Pulmonary artery endothelial cell (primary cell): ENCODE data around the gene ASRGL1. TPM values are rescaled to one million over a fixed set of nuclear protein-coding genes. Genes with fewer than 3 reads are reported as not detected.

Experiments
- DNase-seq: peaks from one replicate; pipeline ENCODE4 v3.0.0-alpha.2; 2011; ENCODE audit warnings: low read depth, low spot score
- total RNA-seq: library from RNA; depleted of rRNA; stranded (reverse); fragments of >200 nt; gene quantifications from 2 replicates; pipeline ENCODE4 v1.2.3, GENCODE V29; 2014

Gene ASRGL1
- total RNA-seq, 1 donor from 2014 or later: 62.6 TPM

DNA sequence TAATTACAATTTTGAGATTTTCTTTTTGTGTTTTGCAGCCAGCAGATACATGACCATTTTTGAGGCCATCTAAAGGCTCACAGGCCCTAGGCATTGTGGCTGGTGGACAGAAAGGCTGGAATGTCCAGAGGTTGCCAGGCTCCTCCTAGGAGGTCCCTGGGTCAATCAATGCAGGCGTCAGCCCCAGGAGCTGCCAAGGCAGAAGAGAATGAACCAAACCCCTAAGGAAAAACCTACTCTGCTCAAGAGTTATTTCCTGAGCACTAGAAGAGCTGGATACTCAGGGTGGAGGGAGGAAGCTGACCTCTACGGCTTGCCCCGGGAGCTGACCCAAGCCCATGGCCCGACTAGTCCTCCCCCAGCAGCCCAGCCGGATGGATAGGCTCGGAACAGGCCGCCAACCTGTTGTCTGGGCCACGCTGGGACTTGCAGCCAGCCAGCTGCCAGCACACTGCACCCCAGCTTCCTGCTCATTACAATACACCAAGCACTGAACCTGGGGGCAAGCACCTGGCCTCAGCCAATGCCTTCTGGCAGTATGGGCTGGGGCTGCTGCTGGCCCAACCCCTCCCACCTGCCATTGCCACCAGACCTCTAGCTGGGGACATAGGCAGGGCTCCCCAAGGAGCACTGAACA lies 75.9 kb downstream of the ASRGL1 start:
- DNase-seq: no peak

DNA sequence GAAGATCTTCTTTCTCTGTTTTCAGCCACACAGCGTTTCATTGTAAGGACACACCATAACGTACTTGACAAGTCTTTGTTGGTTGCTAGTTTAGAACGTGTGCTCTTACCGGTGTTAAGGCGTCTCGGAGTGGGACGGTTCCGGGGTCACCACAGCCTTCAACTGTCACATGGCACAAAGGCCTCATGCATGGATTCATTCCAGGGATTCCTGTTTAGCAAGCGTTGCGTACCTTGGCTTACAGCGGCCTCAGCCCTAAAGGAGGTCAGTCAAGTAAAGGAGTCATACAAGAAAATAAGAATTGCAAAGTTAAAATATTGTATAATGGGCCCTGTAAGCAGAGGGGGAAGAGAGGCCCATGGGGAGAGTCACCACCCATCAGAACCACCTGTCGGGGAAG lies 79.3 kb downstream of the ASRGL1 start:
- no peak for DNase-seq

DNA sequence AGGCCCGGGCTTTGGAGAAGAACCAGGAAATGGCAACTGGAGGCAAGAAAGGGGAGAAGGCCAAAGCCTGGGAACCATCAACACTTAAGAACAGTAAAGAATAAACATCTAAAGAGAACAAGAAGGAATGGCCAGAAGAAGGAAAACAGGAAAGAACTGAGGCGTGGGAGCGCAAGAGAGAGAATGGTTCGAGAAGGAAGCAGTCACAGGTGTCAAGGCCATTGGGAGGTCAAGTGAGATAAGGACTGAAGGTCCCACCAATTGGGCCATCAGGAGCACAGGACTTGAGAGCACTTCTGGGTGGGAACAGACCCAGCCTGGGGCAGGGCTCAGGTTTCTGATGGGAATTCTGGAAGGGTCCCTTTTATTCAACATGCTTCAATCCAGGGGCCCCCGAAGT lies 80.9 kb downstream of the ASRGL1 start:
- DNase-seq: no peak

DNA sequence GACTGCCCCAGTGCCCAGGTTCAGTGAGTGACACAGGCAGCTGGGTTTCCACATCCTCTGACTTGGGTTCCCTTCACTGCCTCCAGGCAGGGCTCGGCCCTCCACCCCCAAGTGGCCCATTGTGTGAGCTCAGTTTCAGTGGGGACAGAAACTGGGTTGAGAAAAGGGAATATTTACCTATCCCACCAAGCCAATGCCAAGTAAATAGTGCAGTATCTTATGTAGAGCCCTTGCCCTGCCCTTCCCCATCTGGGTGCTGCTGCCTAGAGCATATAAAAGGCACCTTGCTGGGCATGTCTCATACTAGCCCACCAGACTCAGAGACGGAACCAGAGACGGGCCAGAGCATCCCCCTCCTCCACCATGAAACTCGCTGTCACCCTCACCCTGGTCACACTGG lies 81.5 kb downstream of the ASRGL1 start, which contains the start of gene SCGB1A1:
SCGB1A1 (plus strand) TSS at position 301 of the 400 bp plus-strand sequence; CDS start at position 364, 63 bp downstream.
- DNase-seq: no peak

DNA sequence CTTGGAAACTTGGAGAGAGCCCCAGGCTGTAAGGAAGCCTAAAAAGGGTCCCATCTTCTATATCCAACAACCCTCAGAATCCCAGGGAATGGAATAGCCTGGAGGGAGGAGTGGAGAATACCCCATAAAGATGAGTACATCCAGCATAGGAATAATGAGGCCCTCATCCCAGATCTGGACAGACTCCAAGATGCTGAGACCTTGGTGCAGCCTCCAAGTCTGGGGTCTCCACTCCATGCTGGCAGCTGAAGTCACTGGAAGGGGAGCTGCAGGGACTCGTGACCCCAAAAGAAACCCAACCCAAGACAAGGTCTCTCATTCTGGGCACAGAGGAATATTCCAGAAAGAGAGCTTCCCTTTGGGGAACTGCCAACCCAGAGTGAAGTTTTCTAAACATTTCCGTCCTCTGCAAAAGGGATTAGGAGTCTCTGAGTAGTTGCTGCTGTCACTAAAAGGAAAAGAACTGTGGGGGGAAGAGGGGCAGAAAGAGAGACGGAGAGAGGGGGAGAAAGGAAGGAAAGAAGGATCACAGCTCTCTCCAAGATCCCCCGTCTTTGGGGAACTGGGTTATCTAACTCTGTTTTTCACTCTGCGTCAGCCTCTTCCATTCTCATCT lies 82.2 kb downstream of the ASRGL1 start:
- DNase-seq: no peak

DNA sequence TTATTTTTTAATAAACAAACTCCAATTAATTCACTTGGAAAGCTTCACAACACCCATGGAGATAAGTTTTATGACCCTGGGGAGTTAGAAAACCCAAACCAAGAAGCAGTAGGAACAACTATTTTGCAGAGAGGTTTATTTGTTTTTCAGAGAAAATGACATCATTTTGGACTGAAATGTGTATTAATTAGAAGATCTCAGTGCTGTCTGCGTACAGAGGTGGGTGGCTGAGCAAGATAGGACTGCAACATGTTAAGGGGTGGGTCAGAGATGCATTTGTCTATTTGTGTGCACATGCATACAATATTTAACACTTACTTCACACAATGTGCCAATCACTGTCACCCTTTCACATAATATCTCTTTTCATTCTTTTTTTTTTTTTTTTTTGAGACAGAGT lies 82.7 kb downstream of the ASRGL1 start:
- DNase-seq: no peak

DNA sequence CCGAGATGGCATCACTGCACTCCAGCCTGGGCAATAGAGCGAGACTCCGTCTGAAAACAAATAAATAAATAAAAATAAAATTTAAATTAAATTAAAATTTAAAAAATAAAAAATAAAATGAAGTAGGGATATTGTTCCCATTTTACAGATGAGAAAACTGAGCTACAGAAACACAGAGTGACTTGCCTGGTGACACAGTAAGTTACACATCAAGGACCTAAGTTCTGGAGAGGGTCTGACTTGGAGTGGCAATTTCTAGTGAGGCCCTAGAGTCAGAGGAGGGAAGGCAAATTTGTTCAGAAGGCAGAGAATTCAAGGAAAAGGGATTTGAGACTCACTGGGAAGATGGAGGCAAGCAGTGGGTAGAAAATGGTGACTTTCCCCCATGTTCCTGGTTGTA lies 83.6 kb downstream of the ASRGL1 start:
- DNase-seq: no peak

DNA sequence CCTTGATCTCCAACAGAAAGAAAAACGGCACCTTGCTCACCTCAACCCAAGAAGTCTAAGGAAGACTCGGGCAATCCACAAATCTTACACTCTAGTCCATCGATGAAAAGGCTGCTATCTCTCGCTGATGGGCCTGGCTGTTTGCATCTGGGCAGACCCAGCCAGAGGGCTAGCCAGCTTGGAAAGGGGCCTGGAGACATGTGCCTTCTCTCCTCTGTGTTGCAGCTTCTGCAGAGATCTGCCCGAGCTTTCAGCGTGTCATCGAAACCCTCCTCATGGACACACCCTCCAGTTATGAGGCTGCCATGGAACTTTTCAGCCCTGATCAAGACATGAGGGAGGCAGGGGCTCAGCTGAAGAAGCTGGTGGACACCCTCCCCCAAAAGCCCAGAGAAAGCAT lies 84.7 kb downstream of the ASRGL1 start:
- no peak for DNase-seq

DNA sequence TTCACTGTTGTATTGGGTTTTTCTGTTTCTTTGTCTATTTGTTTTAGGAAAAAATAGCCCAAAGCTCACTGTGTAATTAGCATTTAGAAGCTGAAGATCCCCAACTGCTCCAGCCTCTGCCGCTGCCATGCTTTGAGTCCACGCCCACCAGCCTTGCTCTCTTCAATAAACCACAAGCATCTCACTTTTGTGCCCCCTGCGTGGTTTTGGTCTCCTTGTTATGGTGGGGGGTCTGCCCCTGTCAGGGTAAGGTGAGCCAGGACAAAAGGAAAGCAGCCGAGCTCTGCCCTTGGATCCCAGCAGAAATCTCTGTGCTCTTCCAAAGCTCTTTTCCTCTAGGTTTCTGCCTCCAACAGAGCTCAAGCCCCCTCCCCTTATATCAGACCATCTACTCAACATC lies 85.8 kb downstream of the ASRGL1 start:
- DNase-seq: no peak

DNA sequence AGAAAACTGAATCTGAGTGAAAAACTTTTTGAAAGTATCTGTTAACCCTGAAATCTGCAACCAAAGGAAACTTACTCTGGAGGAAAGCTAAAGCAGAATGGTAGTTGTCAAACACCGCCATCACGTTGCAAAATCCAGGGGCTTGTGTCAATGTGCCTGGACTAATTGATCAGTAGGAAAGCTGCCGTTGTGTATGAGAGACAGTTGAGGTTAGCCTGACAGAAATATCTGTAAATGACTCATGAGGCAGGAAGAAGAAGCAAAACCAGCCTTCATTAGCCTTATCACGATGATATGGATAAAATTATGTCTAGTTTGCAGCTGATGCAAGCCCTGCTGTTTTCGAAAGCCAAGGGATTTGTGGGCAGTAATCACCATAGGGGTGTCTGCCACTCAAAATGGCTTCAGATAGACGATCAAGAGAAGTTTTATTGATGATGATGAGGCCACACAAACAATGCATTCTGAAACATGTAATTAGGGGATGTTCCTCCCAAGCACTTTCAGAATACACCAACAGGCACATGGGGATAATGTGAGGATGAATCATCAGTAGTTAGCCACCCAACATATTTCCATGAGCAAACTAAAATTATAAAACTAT lies 90.5 kb downstream of the ASRGL1 start:
- no peak for DNase-seq

DNA sequence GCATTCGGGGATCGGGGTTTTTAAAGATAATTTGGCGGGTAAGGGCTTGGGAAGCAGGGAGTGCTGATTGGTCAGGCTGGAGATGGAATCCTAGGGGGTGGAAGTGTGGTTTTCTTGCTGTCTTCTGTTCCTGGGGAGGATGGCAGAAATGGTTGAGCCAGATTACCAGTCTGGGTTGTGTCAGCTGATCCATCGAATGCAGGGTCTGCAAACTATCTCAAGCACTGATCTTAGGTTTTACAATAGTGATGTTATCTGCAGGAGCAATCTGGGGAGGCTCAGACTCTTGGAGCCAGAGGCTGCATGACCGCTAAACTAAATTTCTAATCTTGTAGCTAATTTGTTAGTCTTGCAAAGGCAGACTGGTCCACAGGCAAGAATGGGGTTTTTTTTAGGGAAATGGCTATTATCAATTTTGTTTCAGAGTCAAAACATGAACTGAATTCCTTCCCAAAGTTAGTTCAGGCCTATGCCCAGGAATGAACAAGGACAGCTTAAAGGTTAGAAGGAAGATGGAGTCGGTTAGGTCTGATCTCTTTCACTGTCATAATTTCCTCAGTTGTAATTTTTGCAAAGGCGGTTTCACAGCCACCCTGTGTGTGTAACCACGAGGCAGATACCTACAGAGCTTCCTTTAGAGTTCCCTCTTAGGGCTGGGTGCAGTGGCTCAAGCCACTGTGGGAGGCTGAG lies 91.8 kb downstream of the ASRGL1 start:
- no peak for DNase-seq

DNA sequence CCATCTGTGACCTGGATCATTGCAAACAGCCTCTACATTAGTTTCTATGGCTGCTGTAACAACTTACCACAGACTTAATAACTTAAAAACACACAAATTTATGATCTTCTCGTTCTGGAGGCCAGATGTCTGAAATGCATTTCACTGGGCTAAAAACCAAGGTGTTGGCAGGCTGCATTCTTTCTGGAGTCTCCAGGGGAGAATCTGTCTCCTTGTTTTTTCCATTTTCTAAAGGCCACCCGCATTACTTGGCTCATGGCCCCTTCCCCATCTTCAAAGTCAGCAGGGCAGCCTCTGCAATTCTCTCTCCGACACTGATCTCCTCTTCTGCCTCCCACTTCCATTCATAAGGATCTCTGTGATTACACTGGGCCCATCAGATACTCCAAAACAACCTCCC lies 93.2 kb downstream of the ASRGL1 start:
- DNase-seq: no peak

DNA sequence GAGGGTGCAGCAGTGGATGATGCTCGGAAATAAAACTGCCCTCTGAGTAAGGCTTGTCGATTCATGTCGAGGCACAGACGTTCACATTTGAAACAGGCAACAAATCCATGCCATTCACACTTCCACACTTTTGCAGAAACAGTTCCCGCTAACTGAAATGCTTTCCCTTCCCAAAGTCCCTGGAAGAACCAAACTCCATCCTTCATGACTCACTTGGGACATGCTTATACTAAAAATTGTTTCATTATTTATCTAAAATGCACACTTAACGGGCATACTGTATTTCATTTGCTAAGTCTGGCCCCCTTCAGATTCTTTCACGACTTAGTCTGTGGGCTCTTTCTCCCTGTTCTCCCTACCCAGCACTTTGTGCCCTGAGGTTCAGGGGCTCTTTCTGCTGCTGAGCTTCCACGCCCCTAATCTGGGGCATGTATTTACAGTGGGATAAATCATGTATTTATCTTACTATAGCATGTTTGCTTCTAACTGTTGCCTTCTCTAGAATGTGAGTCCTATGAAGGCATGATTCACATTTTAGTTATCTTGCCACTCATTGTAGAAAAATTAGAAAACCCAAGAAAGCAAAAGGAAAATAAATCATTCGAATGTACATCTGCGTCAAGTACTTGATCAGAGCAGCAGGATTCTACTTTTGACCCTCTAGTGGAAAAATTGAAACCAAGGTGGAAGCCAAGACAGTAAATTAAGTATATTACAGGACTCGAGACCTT lies 94.1 kb downstream of the ASRGL1 start:
- DNase-seq: no peak

DNA sequence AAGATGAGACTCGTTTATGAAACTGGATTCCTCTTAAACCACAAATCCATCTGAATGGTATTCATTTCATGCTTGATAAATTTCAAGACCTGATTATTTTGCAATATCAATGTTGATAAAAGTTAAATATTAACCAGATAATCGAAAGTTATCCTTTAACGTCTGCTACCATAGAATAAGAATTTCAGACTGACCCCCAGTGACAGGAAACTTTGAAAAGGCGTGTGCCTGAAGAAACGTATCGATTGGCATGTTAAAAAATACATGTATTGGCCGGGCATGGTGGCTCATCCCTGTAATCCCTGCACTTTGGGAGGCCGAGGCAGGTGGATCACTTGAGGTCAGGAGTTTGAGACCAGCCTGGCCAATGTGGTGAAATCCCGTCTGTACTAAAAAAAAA lies 95.4 kb downstream of the ASRGL1 start:
- DNase-seq: no peak

DNA sequence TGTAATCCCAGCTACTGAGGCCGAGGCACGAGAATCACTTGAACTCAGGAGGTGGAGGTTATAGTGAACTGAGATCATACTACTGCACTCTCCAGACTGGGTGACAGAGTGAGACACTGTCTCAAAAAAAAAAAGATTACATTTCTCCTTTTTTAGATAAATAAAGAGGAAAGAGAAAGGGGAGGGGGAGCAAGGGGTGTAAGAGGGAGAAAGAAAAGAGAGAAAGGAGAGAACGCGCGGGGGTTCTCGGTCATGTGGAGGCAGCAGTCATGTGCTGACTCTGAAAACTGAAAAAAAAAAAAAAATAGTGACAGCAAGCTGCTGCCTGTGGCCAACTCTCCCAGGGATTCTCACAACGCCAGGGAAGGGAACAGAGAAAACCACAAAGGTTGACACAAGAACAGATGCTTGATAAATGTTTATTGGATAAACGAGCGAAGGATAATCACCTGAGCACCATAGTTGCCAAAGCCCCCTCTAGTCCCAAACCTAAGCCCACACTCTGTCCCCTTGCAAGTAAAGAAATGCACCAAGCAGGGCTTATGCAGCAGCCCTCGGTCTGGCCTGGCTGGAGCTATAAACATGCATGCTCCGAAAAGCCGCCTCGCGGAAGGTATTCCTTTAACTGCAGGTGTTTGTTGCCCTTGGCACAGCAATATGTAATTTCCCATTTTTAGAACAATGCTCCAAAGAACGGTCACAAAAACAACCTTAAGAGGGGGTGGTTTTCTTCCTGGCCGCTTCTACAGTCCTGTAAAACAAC lies 96.1 kb downstream of the ASRGL1 start:
- DNase-seq: no peak

DNA sequence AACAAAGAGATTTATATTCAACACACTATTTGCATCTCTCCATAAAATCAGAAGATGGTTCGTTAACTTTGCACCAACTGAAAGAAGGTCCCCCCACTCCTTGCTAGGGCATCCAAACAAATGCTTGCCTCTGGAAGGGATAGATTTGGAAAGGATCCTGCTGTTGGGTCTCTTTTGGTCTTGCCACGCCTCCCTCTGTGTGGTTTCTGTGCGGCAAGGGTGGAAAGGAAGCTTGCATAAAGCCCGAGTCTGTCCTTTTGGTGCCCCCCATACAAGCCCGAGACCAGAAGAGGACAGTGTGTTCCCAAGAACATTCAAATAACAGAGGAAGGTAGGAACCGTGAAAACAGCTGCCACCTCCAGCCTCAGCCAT lies 96.6 kb downstream of the ASRGL1 start:
- no peak for DNase-seq

DNA sequence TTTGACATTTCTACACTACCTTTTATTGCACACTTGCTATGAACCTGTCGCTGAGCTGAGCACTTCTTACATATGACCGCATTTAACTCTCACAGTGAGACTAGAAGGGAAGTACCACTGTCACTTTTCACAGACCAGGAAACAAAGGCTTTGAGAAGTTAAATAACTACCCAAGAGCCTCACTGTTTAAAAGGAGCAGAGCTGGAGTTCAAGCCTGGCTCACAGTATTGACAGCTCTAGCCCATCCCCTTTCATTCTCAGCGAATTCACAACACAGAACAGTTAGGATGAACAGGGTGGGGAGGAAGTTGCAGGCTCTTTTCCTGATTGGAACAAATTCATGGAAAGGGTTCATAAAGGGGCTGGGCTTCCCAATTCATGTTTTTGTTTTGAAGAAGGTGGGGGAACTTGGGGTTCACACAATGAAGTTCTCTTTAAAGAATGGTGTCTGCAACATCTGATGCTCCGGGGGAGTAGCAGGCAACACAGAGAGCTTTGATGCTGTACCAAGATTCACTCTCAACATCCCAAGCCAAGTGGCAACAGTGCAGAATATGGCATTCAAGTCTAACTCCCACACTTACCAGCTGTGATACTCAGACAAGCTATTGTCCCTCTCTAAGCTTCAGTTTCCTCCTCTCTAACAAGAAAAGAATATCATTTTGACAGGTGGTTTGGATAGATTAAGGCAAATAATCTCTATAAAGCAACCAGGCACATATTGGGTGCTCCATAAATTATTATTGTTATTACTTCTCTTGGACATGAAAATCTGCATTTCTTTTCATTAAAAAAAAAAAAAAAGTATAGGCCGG lies 98.8 kb downstream of the ASRGL1 start:
- DNase-seq: no peak

DNA sequence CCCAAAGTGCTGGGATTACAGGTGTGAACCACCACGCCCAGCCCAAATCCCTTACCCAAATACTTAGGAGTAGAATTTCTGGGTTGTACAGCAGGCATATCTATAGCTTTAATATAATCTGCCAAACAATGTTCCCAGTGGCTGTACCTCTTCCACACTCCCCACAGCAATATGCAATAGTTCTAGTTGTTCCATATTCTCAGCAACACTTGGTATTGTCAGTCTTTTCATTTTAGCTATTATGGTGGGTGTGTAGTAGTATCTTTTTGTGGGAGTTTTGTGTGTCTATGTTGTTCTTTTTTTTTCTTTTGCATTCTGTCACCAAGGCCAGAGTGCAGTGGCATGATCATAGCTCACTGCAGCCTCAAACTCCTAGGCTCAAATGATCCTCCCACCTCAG lies 100.4 kb downstream of the ASRGL1 start:
- DNase-seq: no peak

DNA sequence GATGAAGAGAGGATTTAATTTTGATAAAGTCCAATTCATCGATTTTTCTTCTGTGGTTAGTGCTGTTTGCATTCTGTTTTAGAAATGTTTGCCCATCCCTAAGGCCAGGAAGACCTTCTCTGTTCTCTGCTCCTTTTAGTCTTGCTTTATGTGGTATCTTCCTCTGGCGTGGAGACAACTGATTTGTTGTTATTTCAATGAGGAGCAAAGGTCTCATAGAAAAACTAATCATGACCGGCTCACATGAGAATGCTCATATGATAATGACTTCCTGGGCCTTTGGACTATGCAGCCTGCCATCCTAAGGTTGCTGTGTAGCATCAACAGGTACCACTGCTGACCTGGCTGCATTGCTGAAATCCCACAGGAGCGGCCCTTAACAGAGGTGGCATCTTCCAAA lies 101.4 kb downstream of the ASRGL1 start:
- DNase-seq: no peak
